Activated CD8-positive, alpha-beta memory T cell treated with anti-CD3 and anti-CD28 coated beads for 24 hours (primary cell): ENCODE data around the gene VPS33A.

Source experiments
- DNase-seq: peaks from one replicate; pipeline ENCODE4 v3.0.0-alpha.2; 2020

The VPS33A gene

GRCh38 chr12:122250047-122250446 lies 16.2 kb downstream of the VPS33A start:
- DNase-seq = no peak

DNA sequence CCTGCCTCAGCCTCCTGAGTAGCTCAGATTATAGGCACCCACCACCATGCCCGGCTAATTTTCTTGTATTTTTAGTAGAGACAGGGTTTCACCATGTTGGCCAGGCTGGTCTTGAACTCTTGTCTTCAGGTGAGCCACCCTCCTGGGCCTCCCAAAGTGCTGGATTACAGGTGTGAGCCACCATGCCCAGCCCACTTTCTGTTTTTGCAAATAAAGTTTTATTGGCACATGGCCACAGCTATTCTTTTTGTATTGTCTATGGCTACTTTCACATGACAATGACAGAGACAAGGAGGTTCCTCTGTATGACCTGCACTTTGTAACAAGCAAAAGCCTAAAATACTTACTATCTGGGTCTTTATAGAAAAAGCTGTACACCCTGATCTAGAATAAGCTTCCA lies 20.7 kb downstream of the VPS33A start:
- DNase-seq = no peak

DNA sequence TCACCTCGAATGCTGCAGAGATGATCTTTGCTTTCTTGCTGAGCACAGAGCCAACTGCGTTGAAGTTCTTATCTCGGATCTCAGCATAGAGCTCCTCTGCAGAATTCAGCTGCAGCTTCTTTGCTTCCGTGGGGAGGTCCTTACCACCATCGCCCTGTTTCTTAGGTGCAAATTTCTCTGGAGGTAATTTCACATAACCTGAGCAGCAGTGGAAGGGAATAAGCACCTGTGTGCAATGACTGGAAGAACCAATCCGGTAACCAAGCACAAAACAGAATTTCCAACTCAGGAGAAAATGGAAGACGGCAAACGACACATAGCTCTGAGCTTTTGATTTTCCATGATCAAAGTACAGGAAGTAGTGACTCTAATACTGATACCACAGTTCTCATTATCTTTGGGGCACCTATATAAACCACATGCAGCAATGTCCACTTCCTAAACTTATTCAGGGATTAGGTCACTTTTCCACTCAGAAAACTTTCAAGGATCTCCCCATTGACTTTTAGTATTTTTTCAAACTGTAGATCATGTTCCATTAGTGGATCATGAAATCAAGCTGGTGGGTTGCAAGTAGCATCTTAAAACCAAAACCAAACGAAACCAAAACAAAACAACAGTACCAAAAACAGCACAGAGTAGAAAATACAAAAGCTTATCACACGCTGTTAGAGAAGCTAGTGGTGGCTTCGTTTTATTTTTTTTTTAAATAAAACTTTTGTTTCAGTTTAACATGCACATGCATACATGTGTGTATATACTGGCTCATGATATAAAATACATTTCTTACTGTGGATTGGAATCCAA lies 21.5 kb downstream of the VPS33A start:
- no peak for DNase-seq

GRCh38 chr12:122243965-122244364 lies 22.3 kb downstream of the VPS33A start:
- no peak for DNase-seq

- no peak for DNase-seq
These were observed 27.4 kb downstream of the VPS33A start for GRCh38 chr12:122238861-122239260.

DNA sequence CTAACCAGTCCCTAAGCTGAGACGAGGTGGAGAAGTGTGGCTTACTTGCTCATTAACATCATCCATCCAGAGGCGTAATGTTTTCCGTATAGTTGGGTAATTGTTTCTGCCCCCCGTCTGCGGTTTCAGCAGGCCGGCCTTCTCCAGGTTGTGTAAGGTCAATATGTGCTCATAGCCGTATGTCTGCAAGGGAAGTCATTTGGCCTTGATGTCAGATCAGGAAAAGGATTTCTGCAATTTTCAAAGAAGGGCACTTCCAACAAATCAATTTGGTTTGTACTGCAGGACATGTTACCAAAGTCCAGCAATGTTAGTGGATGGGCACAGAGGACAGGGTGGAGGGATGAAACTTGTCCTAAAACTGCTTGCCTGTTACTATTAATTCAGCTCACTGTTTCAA lies 30.6 kb downstream of the VPS33A start:
- DNase-seq = no peak

- no peak for DNase-seq
These were observed 33.6 kb downstream of the VPS33A start for GRCh38 chr12:122232691-122233090.

- DNase-seq = no peak
These were observed 35.5 kb downstream of the VPS33A start for GRCh38 chr12:122230798-122231197.

DNA sequence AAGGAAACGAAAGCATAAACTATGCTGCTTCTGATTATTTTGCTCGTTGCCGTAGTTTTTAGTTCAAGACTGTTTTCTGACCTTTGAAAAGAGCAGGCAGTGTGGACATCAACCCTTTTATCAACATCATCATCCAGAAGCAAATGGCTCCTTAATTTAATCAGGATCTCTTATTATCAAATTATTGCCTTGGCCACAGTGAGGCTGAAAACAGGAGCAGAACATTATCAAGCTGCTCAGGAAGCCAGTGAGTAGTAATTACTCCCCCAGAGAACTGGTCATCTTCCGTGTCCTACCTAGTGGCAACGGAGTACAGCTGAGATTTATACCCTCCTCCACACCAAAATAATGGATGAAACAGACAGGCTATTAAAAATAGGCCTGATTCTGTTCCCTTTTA lies 38.2 kb downstream of the VPS33A start:
- DNase-seq = no peak

DNA sequence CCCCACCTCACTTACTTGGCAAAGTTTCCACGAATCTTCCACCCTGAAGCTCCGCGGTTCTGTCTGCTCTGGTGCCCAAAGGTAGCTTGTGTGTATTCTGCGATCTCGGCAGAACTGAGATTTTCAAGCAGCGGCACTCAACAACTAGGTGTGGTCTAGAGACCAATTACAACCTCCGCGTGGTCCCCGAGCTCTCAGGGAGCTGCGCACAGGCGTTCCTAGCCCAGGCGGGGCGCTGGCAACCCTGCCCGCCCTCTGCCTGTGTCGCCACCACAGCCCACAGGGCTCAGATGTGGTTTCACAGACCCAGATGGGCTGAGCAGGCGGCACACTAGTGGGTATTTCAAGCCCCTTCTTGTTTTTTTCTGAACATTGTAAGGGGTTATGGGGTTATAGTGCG lies 39.0 kb downstream of the VPS33A start:
- DNase-seq = peak; percentile 75

- no peak for DNase-seq
These were observed 39.7 kb downstream of the VPS33A start for GRCh38 chr12:122226366-122227125.

GRCh38 chr12:122225683-122226365 lies 40.5 kb downstream of the VPS33A start, which contains the start of gene DIABLO:
Gene DIABLO, minus strand, starts transcription at chr12:122226052. Its CDS starts 38 bp downstream, at chr12:122226014.
- DNase-seq = peak; percentile 99

DNA sequence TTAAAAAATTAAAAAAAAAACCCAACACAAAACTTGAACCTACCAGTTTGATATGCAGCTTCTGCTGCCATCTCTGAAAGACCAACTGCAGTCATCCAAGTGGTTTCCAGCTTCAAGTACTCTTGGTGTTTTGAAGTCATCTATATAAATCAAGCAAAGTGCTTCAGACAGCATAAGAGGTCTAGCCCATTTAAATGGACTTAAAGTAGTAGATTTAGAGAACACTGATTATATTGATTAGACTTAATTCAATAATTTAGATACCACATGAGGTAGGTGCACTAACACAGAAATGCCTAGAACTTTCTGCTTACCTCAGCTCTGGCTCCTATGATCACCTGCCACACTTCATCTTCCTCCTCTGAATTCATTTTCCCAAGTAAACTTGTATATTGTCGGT lies 49.8 kb downstream of the VPS33A start:
- no peak for DNase-seq

DNA sequence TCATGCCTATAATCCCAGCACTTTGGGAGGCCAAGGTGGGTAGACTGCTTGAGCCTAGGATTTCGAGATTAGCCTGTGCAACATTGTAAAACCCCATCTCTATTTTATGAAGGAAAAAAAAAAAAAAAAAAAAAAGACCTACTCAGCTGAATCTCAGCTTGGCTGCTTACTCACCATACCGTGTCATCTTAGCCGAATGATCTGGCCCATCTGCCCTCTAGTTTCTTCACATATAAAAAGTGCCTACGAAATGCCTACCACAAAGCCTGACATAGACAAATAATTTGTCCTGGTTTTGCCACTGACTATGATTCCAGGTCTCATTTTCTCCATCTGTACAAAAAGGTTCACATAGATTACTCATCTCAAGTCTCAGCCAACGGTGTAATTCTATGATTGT lies 50.5 kb downstream of the VPS33A start:
- no peak for DNase-seq

GRCh38 chr12:122208073-122208820 lies 58.0 kb downstream of the VPS33A start:
- no peak for DNase-seq

DNA sequence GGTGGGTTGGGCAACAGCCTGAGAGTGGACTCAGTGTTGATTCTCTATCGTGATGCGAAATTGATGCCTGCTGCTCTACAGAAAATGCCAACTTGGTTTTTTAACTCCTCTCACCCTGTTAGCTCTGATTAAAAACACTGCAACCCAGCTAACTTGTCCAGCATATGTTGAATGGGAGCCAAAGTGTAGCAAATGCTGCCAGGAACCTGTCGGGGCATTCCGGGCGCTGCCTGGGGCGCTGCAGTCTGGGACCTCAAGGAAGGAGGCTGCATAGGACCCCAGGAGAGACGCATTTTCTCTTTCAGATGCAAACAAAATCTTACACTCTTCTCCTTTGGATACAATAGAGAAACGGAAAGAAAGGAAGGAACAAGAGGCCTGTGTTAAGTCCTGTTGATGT lies 58.9 kb downstream of the VPS33A start:
- DNase-seq = no peak

- no peak for DNase-seq
These were observed 59.3 kb downstream of the VPS33A start for GRCh38 chr12:122206976-122207375.

DNA sequence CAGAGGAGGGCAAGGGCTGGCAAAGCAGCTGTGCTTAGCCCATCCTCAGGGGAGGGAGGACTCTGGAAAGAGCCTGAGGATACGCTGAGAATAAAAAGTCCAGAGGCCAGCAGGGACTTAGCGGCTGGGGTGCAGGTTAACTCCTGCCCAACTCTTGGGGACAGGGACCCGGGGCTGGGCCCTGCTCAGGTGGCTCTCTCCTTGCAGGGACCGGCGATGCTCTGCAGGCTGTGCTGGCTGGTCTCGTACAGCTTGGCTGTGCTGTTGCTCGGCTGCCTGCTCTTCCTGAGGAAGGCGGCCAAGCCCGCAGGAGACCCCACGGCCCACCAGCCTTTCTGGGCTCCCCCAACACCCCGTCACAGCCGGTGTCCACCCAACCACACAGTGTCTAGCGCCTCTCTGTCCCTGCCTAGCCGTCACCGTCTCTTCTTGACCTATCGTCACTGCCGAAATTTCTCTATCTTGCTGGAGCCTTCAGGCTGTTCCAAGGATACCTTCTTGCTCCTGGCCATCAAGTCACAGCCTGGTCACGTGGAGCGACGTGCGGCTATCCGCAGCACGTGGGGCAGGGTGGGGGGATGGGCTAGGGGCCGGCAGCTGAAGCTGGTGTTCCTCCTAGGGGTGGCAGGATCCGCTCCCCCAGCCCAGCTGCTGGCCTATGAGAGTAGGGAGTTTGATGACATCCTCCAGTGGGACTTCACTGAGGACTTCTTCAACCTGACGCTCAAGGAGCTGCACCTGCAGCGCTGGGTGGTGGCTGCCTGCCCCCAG lies 60.0 kb downstream of the VPS33A start:
- no peak for DNase-seq

- DNase-seq = no peak
These were observed 61.0 kb downstream of the VPS33A start for GRCh38 chr12:122205053-122205925.

DNA sequence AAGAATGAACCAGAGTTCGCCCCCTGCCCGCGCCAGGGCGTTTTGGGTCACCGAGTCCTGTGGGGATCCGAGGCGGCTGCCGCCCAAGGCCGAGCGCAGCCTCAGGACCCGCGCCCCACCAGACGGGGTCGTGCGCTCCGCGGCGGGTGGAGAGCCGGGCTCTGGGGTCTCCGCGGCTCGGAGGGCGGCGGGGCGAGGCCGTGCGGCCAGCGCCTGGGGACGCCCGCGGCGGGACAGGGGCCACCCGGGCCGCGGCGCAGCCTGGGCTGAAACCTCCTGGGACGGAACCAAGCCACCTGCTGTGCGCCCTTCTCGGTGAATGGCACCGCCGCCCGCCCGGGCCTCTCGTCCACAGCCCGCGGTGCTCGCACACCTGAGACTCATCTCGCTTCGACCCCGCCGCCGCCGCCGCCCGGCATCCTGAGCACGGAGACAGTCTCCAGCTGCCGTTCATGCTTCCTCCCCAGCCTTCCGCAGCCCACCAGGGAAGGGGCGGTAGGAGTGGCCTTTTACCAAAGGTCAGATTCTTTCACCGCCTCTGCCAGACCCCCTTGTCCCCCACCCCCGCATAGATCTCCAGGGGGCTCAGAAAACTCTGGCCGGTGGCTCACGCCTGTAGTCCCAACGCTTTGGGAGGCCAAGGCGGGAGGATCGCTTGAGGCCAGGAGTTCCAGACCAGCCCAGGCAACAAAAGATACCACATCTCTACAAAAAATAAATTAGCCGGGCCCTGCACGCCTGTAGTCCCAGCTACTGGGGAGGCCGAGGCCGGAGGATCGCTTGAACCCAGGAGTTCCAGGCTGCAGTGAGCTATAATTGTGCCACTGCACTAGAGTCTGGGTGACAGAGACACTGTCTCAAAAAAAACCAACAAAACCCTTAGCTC lies 61.9 kb downstream of the VPS33A start:
- DNase-seq = peak; percentile 69
